HCT116 (cell line): ENCODE measurements around the gene TAF1L. TPM values are rescaled to one million over a fixed set of nuclear protein-coding genes. Genes with fewer than 3 reads are reported as not detected.

ENCODE experiments used
- ATAC-seq: fragments of 200-7000 bp; cut with Tn5 transposase; 2 replicates; pipeline ENCODE4 v1.9.1; 2020; ENCODE audit warnings: mild to moderate bottlenecking, moderate library complexity
- BruUV-seq: library from RNA; stranded (reverse); fragments of 400-500 nt; replicated peaks from 2 replicates; lab custom pipeline; 2021; lab: Mats Ljungman, UMichigan
- CTCF ChIA-PET: fragments of 300-600 bp; sonication (Branson Sonifier 250); formaldehyde crosslinking; loops from one replicate; lab custom pipeline; 2021; ENCODE audit warnings: antibody characterized with exemption; lab: Charles Lee
- POLR2A ChIA-PET: fragments of 300-600, 350-600 bp; sonication (Branson Sonifier 250); formaldehyde crosslinking; loops from one replicate; lab custom pipeline; 2021; ENCODE audit warnings: antibody characterized with exemption; lab: Charles Lee
- RAD21 ChIA-PET, 2 experiments: fragments of 300-600 bp; sonication (Branson Sonifier 250); formaldehyde crosslinking; loops; one replicate each; lab custom pipeline; 2023; ENCODE audit warnings: low total read pairs in 2 of 2; ENCODE audit not compliant: uncharacterized antibody in 2 of 2, unreplicated experiment in 2 of 2, low non-redundant PET in 1 of 2; lab: Charles Lee
- DNase-seq: peaks from one replicate; pipeline ENCODE4 v3.0.0-alpha.2; 2010; ENCODE audit warnings: low read depth, low spot score
- H2AFZ ChIP-seq: fragments of 200-600 bp; shearing (Covaris generic), sonication (generic); 2 replicates; pipeline ENCODE4 v1.6.1; 2017; ENCODE audit warnings: low read depth, mixed run types, mixed read lengths, antibody characterized with exemption, low read length; ENCODE audit not compliant: poor library complexity, severe bottlenecking
- H3K27ac ChIP-seq: 2 replicates; pipeline ENCODE4 v1.5.1; 2012; ENCODE audit warnings: low read depth, low read length
- H3K27me3 ChIP-seq: fragments of 200-600 bp; sonication (generic); 2 replicates; pipeline ENCODE4 v1.6.1; 2016; ENCODE audit warnings: mixed run types, low read length, mixed read lengths; ENCODE audit not compliant: insufficient read depth
- H3K36me3 ChIP-seq, 2 experiments: fragments of 200-500 bp in 1 of 2; fragments of 200-600 bp in 1 of 2; sonication (Bioruptor generic) in 1 of 2; sonication (generic) in 1 of 2; 2 replicates each; pipeline versions ENCODE4 v1.5.1 to v1.6.1; 2014 to 2016; ENCODE audit warnings: low read length in 2 of 2, inconsistent platforms in 1 of 2, mixed read lengths in 1 of 2, mixed run types in 1 of 2; ENCODE audit not compliant: insufficient read depth in 2 of 2, control insufficient read depth in 1 of 2
- H3K4me1 ChIP-seq, 2 experiments: fragments of 200-600 bp in 1 of 2; sonication (generic) in 1 of 2; 2 replicates each; pipeline versions ENCODE4 v1.5.1 to v1.6.1; 2012 to 2017; ENCODE audit warnings: low read length in 2 of 2, inconsistent platforms in 1 of 2, mild to moderate bottlenecking in 1 of 2, mixed read lengths in 1 of 2, mixed run types in 1 of 2, moderate library complexity in 1 of 2; ENCODE audit not compliant: insufficient read depth in 2 of 2, control insufficient read depth in 1 of 2
- H3K4me2 ChIP-seq: fragments of 200-600 bp; sonication (generic); 2 replicates; pipeline ENCODE4 v1.6.1; 2017; ENCODE audit warnings: mixed run types, low read length, mixed read lengths
- H3K4me3 ChIP-seq, 2 experiments: fragments of 200-600 bp in 1 of 2; sonication (generic) in 1 of 2; replicated peaks in 1 of 2; 2 replicates each; pipeline ENCODE4 v1.5.1; 2011 to 2016; ENCODE audit warnings: low read length in 2 of 2, control low read depth in 1 of 2, low read depth in 1 of 2, mild to moderate bottlenecking in 1 of 2, mixed read lengths in 1 of 2, mixed run types in 1 of 2
- H3K79me2 ChIP-seq: fragments of 200-600 bp; sonication (generic); 2 replicates; pipeline ENCODE4 v1.6.1; 2017; ENCODE audit warnings: mild to moderate bottlenecking, mixed run types, low read length, moderate library complexity, mixed read lengths; ENCODE audit not compliant: insufficient read depth
- H3K9ac ChIP-seq: fragments of 200-600 bp; sonication (generic); 2 replicates; pipeline ENCODE4 v1.6.1; 2016; ENCODE audit warnings: low read length, mixed read lengths
- H3K9me2 ChIP-seq: fragments of 200-600 bp; sonication (generic), shearing (Covaris generic); 2 replicates; pipeline ENCODE4 v1.6.1; 2017; ENCODE audit warnings: mixed run types, mild to moderate bottlenecking, moderate library complexity; ENCODE audit not compliant: insufficient read depth
- H3K9me3 ChIP-seq, 2 experiments: fragments of 200-500 bp in 1 of 2; fragments of 200-600 bp in 1 of 2; sonication (Bioruptor generic) in 1 of 2; sonication (generic) in 1 of 2; 2 replicates each; pipeline ENCODE4 v1.6.1; 2014 to 2017; ENCODE audit warnings: low read length in 2 of 2, mixed read lengths in 2 of 2, inconsistent platforms in 1 of 2, low read depth in 1 of 2, mild to moderate bottlenecking in 1 of 2, mixed run types in 1 of 2, moderate library complexity in 1 of 2; ENCODE audit not compliant: control insufficient read depth in 1 of 2, insufficient read depth in 1 of 2
- H4K20me1 ChIP-seq: fragments of 200-600 bp; sonication (generic), shearing (Covaris generic); 2 replicates; pipeline ENCODE4 v1.6.1; 2017; ENCODE audit warnings: mixed run types, mild to moderate bottlenecking, moderate library complexity; ENCODE audit not compliant: insufficient read depth
- CTCF ChIP-seq, 3 experiments: fragments of 200-600 bp in 1 of 3; sonication (generic) in 1 of 3; IDR thresholded peaks in 2 of 3; conservative IDR thresholded peaks in 1 of 3; 2 replicates each; pipeline ENCODE4 v1.5.1; 2012 to 2017; ENCODE audit warnings: low read depth in 2 of 3, low read length in 2 of 3, antibody characterized with exemption in 1 of 3, borderline replicate concordance in 1 of 3, control low read depth in 1 of 3, mild to moderate bottlenecking in 1 of 3, mixed read lengths in 1 of 3, mixed run types in 1 of 3, moderate library complexity in 1 of 3; ENCODE audit not compliant: insufficient read depth in 1 of 3
- ELF1 ChIP-seq: IDR thresholded peaks from 2 replicates; pipeline ENCODE4 v1.6.1; 2012; ENCODE audit warnings: low read depth, borderline replicate concordance
- EZH2 ChIP-seq: fragments of 200-600 bp; sonication (generic); IDR thresholded peaks from 2 replicates; pipeline ENCODE4 v1.6.1; 2017; ENCODE audit warnings: antibody characterized with exemption, mixed run types
- EZH2phosphoT487 ChIP-seq: fragments of 200-600 bp; IDR thresholded peaks from 2 replicates; pipeline ENCODE4 v1.6.1; 2018; ENCODE audit warnings: antibody characterized with exemption, borderline replicate concordance
- FOSL1 ChIP-seq: IDR thresholded peaks from 2 replicates; pipeline ENCODE4 v1.6.1; 2012; ENCODE audit warnings: low read depth
- JUND ChIP-seq: IDR thresholded peaks from 2 replicates; pipeline ENCODE4 v1.6.1; 2012
- RAD21 ChIP-seq: IDR thresholded peaks from 2 replicates; pipeline ENCODE4 v1.6.1; 2012; ENCODE audit warnings: low read depth, mild to moderate bottlenecking
- SIN3A ChIP-seq: IDR thresholded peaks from 2 replicates; pipeline ENCODE4 v1.6.1; 2012; ENCODE audit warnings: low read depth
- SP1 ChIP-seq: IDR thresholded peaks from 2 replicates; pipeline ENCODE4 v1.6.1; 2012; ENCODE audit warnings: low read depth
- ZFX ChIP-seq: fragments of 450-650 bp; IDR thresholded peaks from 2 replicates; pipeline ENCODE4 v1.6.1; 2017
- intact Hi-C: fragments of 100-400 bp; cut with micrococcal nuclease; formaldehyde crosslinking; loops from 2 replicates; pipeline ENCODE4 v1.10.0; 2022
- total RNA-seq: library from RNA; stranded (reverse); gene quantifications from one replicate; pipeline ENCODE4 v1.2.1, GENCODE V29; 2021; ENCODE audit not compliant: unreplicated experiment
- TF ChIP-seq, protein P1 (sequence below): IDR thresholded peaks from 2 replicates; pipeline ENCODE4 v1.6.1; 2012; ENCODE audit warnings: low read depth
- TF ChIP-seq, protein P2 (sequence below): IDR thresholded peaks from 2 replicates; pipeline ENCODE4 v1.6.1; 2012
- TF ChIP-seq, protein P3 (sequence below): IDR thresholded peaks from 2 replicates; pipeline ENCODE4 v1.6.1; 2012

Gene TAF1L
- total RNA-seq, 1 experiment from 2014 or later = not detected

DNA sequence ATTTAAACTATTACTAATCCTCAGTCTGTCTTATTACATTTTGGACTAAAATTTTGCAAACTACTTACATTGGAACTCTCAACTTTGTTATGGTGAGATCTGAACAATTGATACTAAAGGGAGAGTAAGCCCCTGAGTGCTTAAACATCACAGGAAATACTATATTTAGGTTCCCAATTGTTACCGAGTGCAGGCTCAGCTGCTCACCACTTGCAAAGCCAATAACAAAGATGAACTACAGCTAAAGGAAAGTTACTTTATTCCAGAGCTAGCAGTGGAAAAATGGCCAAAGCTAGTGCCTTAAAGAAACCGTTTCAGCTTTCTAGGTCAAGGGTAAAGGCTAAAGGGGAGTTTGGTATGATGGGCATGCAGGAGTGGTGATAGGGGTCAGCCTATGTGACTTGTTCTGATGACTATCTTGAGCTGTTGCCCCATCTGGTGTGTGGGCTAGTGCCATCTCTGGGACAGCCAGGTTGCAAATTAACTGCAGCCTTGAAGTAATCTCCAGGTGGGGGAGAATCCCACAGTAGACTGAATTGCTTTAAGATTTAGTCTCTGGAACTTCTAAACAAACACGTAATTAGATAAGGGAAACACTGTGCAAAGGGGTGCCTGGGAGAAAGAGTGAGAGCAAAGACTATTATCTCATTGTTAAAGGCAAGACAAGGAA lies 54.7 kb downstream of the TAF1L start:
- Histone ChIP-seq H2AFZ (no peak overlapping the region), H3K27me3 (no peaks in the 10 kb centered on the region), H3K9ac (no peak overlapping the region), H3K4me3 (no peak overlapping the region), H4K20me1 (no peaks in the 10 kb centered on the region), H3K9me3 (no peaks in the 10 kb centered on the region), H3K36me3 (no peaks in the 10 kb centered on the region), H3K79me2 (no peaks in the 10 kb centered on the region), H3K4me2 (no peak overlapping the region), H3K4me1 (no peaks in the 10 kb centered on the region), H3K27ac (no peak overlapping the region), H3K9me2 (no peaks in the 10 kb centered on the region)
- no TSS peak for BruUV-seq
- CTCF ChIA-PET = interaction anchor here (0.9 to 13.3 kb wide), 23 partner anchors 8 to 645 kb away, joined by 3 to 553 read pairs (median 7); partner anchors contain the start of genes ACO1, APTX, DNAJA1 and NDUFB6
- RAD21 ChIA-PET = interaction anchor here (1.4 to 4.0 kb wide), 4 partner anchors 202 to 388 kb away, joined by 6 to 38 read pairs (median 21); no protein-coding TSS in a partner anchor
- DNase-seq (no peak), ATAC-seq (peak; percentile 38; the same call in 1 of the 2 replicates)
- TF ChIP-seq ELF1 (no peak), SIN3A (no peak), EZH2 (no peak), EZH2phosphoT487 (no peak), ZFX (no peak), FOSL1 (no peak), RAD21 (no peak), CTCF (IDR thresholded peaks at IDR 0.05 in 2 of 3, conservative IDR thresholded peaks at IDR 0.05 in 1 of 3; ENCODE audit: borderline replicate concordance in 1 of 3, insufficient read depth in 1 of 3, low read depth in 2 of 3, low read length in 2 of 3) (no peak), SP1 (no peak), JUND (no peak)
- TF ChIP-seq, protein P1, sequence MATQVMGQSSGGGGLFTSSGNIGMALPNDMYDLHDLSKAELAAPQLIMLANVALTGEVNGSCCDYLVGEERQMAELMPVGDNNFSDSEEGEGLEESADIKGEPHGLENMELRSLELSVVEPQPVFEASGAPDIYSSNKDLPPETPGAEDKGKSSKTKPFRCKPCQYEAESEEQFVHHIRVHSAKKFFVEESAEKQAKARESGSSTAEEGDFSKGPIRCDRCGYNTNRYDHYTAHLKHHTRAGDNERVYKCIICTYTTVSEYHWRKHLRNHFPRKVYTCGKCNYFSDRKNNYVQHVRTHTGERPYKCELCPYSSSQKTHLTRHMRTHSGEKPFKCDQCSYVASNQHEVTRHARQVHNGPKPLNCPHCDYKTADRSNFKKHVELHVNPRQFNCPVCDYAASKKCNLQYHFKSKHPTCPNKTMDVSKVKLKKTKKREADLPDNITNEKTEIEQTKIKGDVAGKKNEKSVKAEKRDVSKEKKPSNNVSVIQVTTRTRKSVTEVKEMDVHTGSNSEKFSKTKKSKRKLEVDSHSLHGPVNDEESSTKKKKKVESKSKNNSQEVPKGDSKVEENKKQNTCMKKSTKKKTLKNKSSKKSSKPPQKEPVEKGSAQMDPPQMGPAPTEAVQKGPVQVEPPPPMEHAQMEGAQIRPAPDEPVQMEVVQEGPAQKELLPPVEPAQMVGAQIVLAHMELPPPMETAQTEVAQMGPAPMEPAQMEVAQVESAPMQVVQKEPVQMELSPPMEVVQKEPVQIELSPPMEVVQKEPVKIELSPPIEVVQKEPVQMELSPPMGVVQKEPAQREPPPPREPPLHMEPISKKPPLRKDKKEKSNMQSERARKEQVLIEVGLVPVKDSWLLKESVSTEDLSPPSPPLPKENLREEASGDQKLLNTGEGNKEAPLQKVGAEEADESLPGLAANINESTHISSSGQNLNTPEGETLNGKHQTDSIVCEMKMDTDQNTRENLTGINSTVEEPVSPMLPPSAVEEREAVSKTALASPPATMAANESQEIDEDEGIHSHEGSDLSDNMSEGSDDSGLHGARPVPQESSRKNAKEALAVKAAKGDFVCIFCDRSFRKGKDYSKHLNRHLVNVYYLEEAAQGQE = no peak
- TF ChIP-seq, protein P2, sequence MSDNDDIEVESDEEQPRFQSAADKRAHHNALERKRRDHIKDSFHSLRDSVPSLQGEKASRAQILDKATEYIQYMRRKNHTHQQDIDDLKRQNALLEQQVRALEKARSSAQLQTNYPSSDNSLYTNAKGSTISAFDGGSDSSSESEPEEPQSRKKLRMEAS = no peak
- TF ChIP-seq, protein P3, sequence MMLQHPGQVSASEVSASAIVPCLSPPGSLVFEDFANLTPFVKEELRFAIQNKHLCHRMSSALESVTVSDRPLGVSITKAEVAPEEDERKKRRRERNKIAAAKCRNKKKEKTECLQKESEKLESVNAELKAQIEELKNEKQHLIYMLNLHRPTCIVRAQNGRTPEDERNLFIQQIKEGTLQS = no peak
- POLR2A ChIA-PET = interaction anchor here (1.2 to 3.7 kb wide), 3 partner anchors 28 to 443 kb away, joined by 3 to 24 read pairs (median 3); partner anchors contain the start of genes SMIM27 and TOPORS
- intact Hi-C loops = loop anchor here (1.0 to 10.0 kb wide), 4 partner anchors 122 to 644 kb away; no protein-coding TSS in a partner anchor
